Midbrain (tissue), 1 donor: Measurements from ENCODE around the gene WDR81.
A peak's percentile ranks its signal among the peaks of the same experiment; 100 is the strongest.

ENCODE experiments used
- DNase-seq: peaks from one replicate; lab custom pipeline; 2025; lab: John Stamatoyannopoulos, UW

Gene WDR81

GRCh38 chr17:1779571-1780131, 55.1 kb downstream of the WDR81 start:
- DNase-seq: no peak

GRCh38 chr17:1782171-1782567, 57.7 kb downstream of the WDR81 start:
- DNase-seq: no peak

GRCh38 chr17:1783271-1783670, 58.8 kb downstream of the WDR81 start:
- DNase-seq: no peak

GRCh38 chr17:1783834-1784611, 59.5 kb downstream of the WDR81 start:
- no peak for DNase-seq

GRCh38 chr17:1785930-1786329, 61.4 kb downstream of the WDR81 start:
- peak; percentile 31 for DNase-seq

- no peak for DNase-seq
Measured at GRCh38 chr17:1786708-1787107, 62.2 kb downstream of the WDR81 start.

GRCh38 chr17:1787301-1787902, 62.9 kb downstream of the WDR81 start:
- no peak for DNase-seq
